ENCODE results near the gene ZFYVE21. TPM values are rescaled to one million over a fixed set of nuclear protein-coding genes. Genes with fewer than 3 reads are reported as not detected.

Gene ZFYVE21
- total RNA-seq, 1 donor, result 47.0 TPM

DNA sequence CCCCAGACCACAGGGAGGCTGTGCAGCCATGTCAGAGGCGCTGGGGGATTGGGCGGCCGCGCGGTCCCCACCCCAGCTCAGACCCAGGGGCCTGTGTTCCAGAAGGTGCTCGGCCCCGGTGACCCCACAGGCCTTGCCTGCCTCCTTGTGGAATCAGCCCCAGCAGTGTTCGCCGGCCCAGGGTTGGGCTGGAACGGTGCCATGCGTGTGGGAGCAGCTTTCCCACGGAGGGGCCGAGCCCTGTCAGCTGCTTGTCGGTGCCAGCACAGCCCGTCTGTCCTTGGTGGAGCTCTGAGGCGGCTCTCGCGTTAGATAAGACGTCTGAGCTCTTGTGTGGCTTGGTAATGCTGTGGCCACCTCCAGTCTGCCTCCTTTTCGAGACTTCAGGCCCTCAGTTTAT is 8.5 kb downstream of the ZFYVE21 start:
- H3K4me3 ChIP-seq (ENCODE audit: low read depth, low read length), result no peak overlapping the region
- DNase-seq (ENCODE audit: low read depth), result peak; percentile 54
- TF ChIP-seq, protein P1, sequence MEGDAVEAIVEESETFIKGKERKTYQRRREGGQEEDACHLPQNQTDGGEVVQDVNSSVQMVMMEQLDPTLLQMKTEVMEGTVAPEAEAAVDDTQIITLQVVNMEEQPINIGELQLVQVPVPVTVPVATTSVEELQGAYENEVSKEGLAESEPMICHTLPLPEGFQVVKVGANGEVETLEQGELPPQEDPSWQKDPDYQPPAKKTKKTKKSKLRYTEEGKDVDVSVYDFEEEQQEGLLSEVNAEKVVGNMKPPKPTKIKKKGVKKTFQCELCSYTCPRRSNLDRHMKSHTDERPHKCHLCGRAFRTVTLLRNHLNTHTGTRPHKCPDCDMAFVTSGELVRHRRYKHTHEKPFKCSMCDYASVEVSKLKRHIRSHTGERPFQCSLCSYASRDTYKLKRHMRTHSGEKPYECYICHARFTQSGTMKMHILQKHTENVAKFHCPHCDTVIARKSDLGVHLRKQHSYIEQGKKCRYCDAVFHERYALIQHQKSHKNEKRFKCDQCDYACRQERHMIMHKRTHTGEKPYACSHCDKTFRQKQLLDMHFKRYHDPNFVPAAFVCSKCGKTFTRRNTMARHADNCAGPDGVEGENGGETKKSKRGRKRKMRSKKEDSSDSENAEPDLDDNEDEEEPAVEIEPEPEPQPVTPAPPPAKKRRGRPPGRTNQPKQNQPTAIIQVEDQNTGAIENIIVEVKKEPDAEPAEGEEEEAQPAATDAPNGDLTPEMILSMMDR (IDR thresholded peaks at IDR 0.05; ENCODE audit: insufficient read depth, low read length), result no peak

- DNase-seq (ENCODE audit: low read depth), result no peak
- TF ChIP-seq, protein P1 (IDR thresholded peaks at IDR 0.05; ENCODE audit: insufficient read depth, low read length), result no peak
Measured at GRCh38 chr14:103725001-103725682, 9.5 kb downstream of the ZFYVE21 start.

GRCh38 chr14:103725739-103726395 is 10.3 kb downstream of the ZFYVE21 start:
- no peak for DNase-seq (ENCODE audit: low read depth)
- no peak overlapping the region for H3K4me3 ChIP-seq (ENCODE audit: low read depth, low read length)
- TF ChIP-seq, protein P1 (IDR thresholded peaks at IDR 0.05; ENCODE audit: insufficient read depth, low read length), result no peak

More at GRCh38 chr14:103725001-103725682, 9.5 kb downstream of the ZFYVE21 start:
- no peak overlapping the region for H3K4me3 ChIP-seq (ENCODE audit: low read depth, low read length)

DNA sequence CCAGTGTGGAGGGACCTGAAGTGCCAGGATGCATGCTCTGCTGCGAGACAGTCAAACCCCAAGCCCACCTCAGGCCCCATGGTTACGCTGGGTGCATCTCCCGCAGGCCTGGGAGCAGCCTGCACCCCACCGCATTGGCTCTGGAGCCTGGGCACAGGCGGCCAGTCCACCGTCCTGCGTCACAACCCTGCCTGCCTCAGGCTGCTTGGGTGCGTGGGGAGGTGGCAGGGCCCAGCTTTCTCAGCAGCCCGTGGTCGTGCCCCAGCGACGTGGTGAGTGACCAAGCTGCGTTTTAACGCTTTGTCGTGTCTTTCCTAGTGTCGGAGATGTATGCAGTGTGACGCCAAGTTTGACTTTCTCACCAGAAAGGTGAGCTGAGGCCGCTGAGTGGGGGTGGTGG is 10.9 kb downstream of the ZFYVE21 start:
- H3K4me3 ChIP-seq (ENCODE audit: low read depth, low read length), result no peak overlapping the region
- TF ChIP-seq, protein P1 (IDR thresholded peaks at IDR 0.05; ENCODE audit: insufficient read depth, low read length), result no peak
- no peak for DNase-seq (ENCODE audit: low read depth)

GRCh38 chr14:103727313-103727980 is 11.8 kb downstream of the ZFYVE21 start:
- no peak overlapping the region for H3K4me3 ChIP-seq (ENCODE audit: low read depth, low read length)
- TF ChIP-seq, protein P1 (IDR thresholded peaks at IDR 0.05; ENCODE audit: insufficient read depth, low read length), result no peak
- no peak for DNase-seq (ENCODE audit: low read depth)

GRCh38 chr14:103728141-103728540 is 12.5 kb downstream of the ZFYVE21 start:
- DNase-seq (ENCODE audit: low read depth), result no peak
- no peak overlapping the region for H3K4me3 ChIP-seq (ENCODE audit: low read depth, low read length)
- TF ChIP-seq, protein P1 (IDR thresholded peaks at IDR 0.05; ENCODE audit: insufficient read depth, low read length), result no peak
